ENCODE data around the gene SYCP2. TPM values are rescaled to one million over a fixed set of nuclear protein-coding genes. Genes with fewer than 3 reads are reported as not detected.
"Not testable (repeated sequence)": the region's sequence is repeated elsewhere in the genome, so short reads cannot be mapped to it uniquely, and the experiment has no call there.

The SYCP2 gene
- total RNA-seq, 2 experiments from 2014 or later = 13.4 to 15.0 TPM

GRCh38 chr20:59920944-59921343 is 12.5 kb downstream of the SYCP2 start:
- DNase-seq (no peak), ATAC-seq (ENCODE audit: low read depth) (no peak)
- H3K36me3 Mint-ChIP-seq = no peaks in the 10 kb centered on the region
- H3K9me3 Mint-ChIP-seq = no peaks in the 10 kb centered on the region
- H3K27ac Mint-ChIP-seq = no peak overlapping the region
- no peak overlapping the region for H3K4me3 Mint-ChIP-seq
- POLR2A ChIA-PET = no interaction called here
- H3K27me3 Mint-ChIP-seq = peaks cover 12% of the 10 kb centered on the region
- H3K4me1 Mint-ChIP-seq = peaks cover 2% of the 10 kb centered on the region

- H3K36me3 Mint-ChIP-seq = no peaks in the 10 kb centered on the region
- ATAC-seq (ENCODE audit: low read depth) (no peak), DNase-seq (no peak)
- no peak overlapping the region for H3K27ac Mint-ChIP-seq
- H3K9me3 Mint-ChIP-seq = no peaks in the 10 kb centered on the region
- POLR2A ChIA-PET = no interaction called here
- H3K4me3 Mint-ChIP-seq = no peak overlapping the region
- H3K27me3 Mint-ChIP-seq = no peaks in the 10 kb centered on the region
- H3K4me1 Mint-ChIP-seq = no peaks in the 10 kb centered on the region
Observed at GRCh38 chr20:59912609-59913008, 20.8 kb downstream of the SYCP2 start.

- Mint-ChIP-seq H3K36me3 (no peaks in the 10 kb centered on the region), H3K9me3 (no peaks in the 10 kb centered on the region), H3K4me1 (no peaks in the 10 kb centered on the region), H3K4me3 (no peak overlapping the region), H3K27ac (no peak overlapping the region), H3K27me3 (no peaks in the 10 kb centered on the region)
- POLR2A ChIA-PET = no interaction called here
- ATAC-seq (ENCODE audit: low read depth) = no peak
- DNase-seq = no peak
Observed at GRCh38 chr20:59911041-59911440, 22.4 kb downstream of the SYCP2 start.

DNA sequence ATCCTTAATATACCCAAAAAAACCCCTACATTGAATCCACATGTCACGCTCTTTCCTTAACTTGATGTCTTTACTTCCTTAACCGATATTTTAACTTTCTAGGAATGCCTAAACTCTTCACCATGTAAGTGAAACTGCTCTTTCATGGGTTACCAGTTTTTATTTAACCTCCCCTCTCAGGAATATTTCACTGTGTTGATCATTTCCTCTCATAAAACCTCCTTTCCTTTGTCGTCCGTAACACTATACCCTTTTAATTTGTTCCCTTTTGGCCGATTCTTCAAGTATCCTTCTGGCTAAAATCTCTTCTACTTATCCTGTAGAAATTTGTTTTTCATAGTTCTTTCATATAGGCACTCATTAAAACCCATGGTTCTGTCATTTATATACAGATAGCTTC is 24.6 kb downstream of the SYCP2 start:
- no peaks in the 10 kb centered on the region for H3K27me3 Mint-ChIP-seq
- POLR2A ChIA-PET = no interaction called here

GRCh38 chr20:59903621-59904020 is 29.8 kb downstream of the SYCP2 start:
- no peak for ATAC-seq (ENCODE audit: low read depth)
- no peak overlapping the region for H3K27ac Mint-ChIP-seq
- POLR2A ChIA-PET = no interaction called here
- H3K9me3 Mint-ChIP-seq = no peaks in the 10 kb centered on the region
- peaks cover 2% of the 10 kb centered on the region for H3K27me3 Mint-ChIP-seq
- no peaks in the 10 kb centered on the region for H3K36me3 Mint-ChIP-seq
- H3K4me1 Mint-ChIP-seq = no peaks in the 10 kb centered on the region
- no peak overlapping the region for H3K4me3 Mint-ChIP-seq
- DNase-seq = no peak

More for the DNA sequence above, 24.6 kb downstream of the SYCP2 start:
- no peak for DNase-seq
- Mint-ChIP-seq H3K4me3 (no peak overlapping the region), H3K27ac (no peak overlapping the region), H3K9me3 (no peaks in the 10 kb centered on the region), H3K36me3 (no peaks in the 10 kb centered on the region), H3K4me1 (no peaks in the 10 kb centered on the region)
- ATAC-seq (ENCODE audit: low read depth) = no peak

DNA sequence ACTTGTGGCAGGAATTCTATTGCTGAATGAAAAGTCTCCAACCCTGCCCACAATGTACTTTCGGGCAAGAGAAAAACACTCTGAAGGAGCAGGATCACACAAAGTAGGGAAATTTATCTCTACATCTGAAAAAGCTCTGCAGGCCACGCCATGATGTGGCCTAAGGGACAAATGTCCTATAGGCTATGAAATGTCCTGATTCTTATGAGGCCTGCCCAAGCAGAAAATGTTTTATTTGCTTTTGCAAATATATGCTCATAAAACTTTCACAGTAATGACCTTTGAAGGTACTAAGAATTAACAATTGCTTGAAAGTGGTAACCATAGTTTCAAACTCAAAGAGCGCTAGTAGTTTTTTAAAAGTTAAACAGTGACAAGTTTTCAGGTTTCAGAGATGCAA is 31.0 kb downstream of the SYCP2 start:
- Mint-ChIP-seq H3K9me3 (no peaks in the 10 kb centered on the region), H3K27ac (no peak overlapping the region)

DNA sequence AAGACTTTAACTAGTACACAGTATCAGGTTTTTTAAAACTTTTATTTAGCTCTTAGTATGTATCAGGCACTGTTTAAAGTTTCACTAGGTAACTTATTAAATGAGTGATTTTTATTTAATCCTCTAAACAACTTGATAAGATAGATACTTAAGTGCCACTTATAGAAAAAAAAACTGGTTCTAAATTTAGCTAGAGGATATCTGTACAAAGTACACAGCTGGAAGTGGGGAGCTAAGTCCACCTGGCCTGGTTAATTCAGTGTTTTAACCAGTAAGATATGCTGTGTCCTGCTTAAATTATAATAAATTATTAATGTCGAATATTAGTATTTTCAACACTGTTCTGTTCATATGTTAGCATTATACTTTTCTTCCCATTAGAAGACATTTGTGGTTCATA is 37.5 kb downstream of the SYCP2 start:
- POLR2A ChIA-PET = no interaction called here

More for the DNA sequence above, 31.0 kb downstream of the SYCP2 start:
- Mint-ChIP-seq H3K4me3 (no peak overlapping the region), H3K4me1 (no peaks in the 10 kb centered on the region), H3K36me3 (peaks cover 2% of the 10 kb centered on the region), H3K27me3 (peaks cover 2% of the 10 kb centered on the region)
- no peak for ATAC-seq (ENCODE audit: low read depth)
- POLR2A ChIA-PET = no interaction called here
- no peak for DNase-seq

DNA sequence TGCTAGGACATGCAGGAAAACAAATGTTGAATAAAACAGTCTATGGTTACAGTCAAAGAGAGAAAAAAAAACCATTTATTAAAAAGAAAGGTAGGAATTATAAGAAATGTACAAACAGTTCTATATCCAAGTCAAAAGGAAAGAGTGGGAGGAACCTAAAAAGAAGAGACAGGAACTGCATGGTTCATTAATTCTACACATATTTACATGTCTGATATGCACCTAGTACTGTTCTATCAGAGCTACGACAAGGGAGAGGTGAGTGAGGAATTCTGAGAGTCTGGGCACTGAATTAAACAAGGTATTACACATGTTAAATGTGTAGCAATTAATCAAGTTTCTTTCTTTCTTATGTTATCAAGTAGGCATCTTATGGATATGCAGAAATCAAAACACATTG is 41.9 kb downstream of the SYCP2 start:
- POLR2A ChIA-PET = no interaction called here
- Mint-ChIP-seq H3K27ac (no peak overlapping the region), H3K4me1 (no peaks in the 10 kb centered on the region), H3K27me3 (peaks cover 5% of the 10 kb centered on the region), H3K36me3 (peaks cover 3% of the 10 kb centered on the region), H3K9me3 (no peaks in the 10 kb centered on the region), H3K4me3 (no peak overlapping the region)
- DNase-seq (no peak), ATAC-seq (ENCODE audit: low read depth) (no peak)

More for the DNA sequence above, 37.5 kb downstream of the SYCP2 start:
- DNase-seq (no peak), ATAC-seq (ENCODE audit: low read depth) (no peak)
- Mint-ChIP-seq H3K36me3 (peaks cover 2% of the 10 kb centered on the region), H3K9me3 (no peaks in the 10 kb centered on the region), H3K4me1 (no peaks in the 10 kb centered on the region), H3K27me3 (peaks cover 5% of the 10 kb centered on the region), H3K4me3 (no peak overlapping the region), H3K27ac (no peak overlapping the region)

DNA sequence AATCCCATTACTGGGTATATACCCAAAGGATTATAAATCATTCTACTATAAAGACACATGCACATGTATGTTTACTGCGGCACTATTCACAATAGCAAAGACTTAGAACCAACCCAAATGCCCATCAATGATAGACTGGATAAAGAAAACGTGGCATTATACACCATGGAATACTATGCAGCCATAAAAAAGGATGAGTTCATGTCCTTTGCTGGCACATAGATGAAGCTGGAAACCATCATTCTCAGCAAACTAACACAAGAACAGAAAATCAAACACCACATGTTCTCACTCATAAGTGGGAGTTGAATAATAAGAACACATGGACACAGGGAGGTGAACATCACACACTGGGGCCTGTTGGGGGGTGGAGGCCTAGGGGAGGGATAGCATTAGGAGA is 43.4 kb downstream of the SYCP2 start:
- ATAC-seq (ENCODE audit: low read depth); H3K27ac Mint-ChIP-seq; POLR2A ChIA-PET; H3K4me1 Mint-ChIP-seq; H3K27me3 Mint-ChIP-seq; H3K4me3 Mint-ChIP-seq; DNase-seq; H3K9me3 Mint-ChIP-seq; H3K36me3 Mint-ChIP-seq: not testable (repeated sequence)

GRCh38 chr20:59888050-59888449 is 45.4 kb downstream of the SYCP2 start:
- no peak for ATAC-seq (ENCODE audit: low read depth)
- H3K9me3 Mint-ChIP-seq = no peaks in the 10 kb centered on the region
- POLR2A ChIA-PET = no interaction called here
- H3K27ac Mint-ChIP-seq = no peak overlapping the region
- DNase-seq = no peak
- H3K4me1 Mint-ChIP-seq = no peaks in the 10 kb centered on the region
- peaks cover 2% of the 10 kb centered on the region for H3K27me3 Mint-ChIP-seq
- no peak overlapping the region for H3K4me3 Mint-ChIP-seq
- peaks cover 3% of the 10 kb centered on the region for H3K36me3 Mint-ChIP-seq

- POLR2A ChIA-PET = no interaction called here
- no peak for DNase-seq
- H3K4me3 Mint-ChIP-seq = no peak overlapping the region
Observed at GRCh38 chr20:59884494-59884893, 48.9 kb downstream of the SYCP2 start.

DNA sequence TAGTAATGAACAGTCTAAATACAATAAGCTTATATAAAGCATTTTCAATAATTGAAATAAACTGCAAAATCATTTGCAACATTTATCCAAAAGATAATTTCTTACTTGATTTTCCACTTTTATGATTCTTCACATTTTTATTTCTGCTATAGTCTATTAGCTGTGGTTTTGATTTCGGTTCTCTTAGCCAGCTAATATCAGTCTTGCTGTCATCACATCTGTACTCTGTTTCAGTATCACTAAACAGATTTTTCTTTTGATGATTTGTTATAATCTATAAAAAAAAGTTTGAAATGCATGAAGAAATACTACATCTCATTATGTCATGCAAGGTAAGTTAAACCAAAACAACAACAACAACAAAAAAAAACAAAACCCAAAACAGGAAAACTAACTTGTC is 53.2 kb downstream of the SYCP2 start:
- ATAC-seq (ENCODE audit: low read depth) = no peak
- Mint-ChIP-seq H3K36me3 (no peaks in the 10 kb centered on the region), H3K4me3 (no peak overlapping the region), H3K27ac (no peak overlapping the region), H3K9me3 (no peaks in the 10 kb centered on the region), H3K27me3 (peaks cover 2% of the 10 kb centered on the region), H3K4me1 (no peaks in the 10 kb centered on the region)
- POLR2A ChIA-PET = no interaction called here
- DNase-seq = no peak

More at GRCh38 chr20:59884494-59884893, 48.9 kb downstream of the SYCP2 start:
- Mint-ChIP-seq H3K36me3 (no peaks in the 10 kb centered on the region), H3K27me3 (peaks cover 2% of the 10 kb centered on the region), H3K4me1 (no peaks in the 10 kb centered on the region), H3K27ac (no peak overlapping the region), H3K9me3 (no peaks in the 10 kb centered on the region)
- no peak for ATAC-seq (ENCODE audit: low read depth)

DNA sequence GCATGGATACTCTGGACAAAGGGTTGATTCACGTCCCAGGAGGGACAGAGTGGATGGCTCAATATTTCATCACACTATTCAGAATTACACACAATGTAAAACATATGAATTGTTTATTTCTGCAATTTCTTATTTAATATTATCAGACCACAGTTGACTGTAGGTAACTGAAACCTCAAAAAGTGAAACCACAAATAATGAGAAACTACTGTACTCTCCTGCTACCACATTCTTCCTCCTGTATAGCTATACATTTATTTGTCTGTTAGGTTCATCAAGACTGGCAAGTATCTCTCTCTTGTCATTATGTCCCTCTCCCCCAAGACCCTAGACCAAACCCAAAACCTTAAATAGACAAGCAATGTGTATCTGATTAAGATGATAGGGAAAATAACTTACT is 60.0 kb downstream of the SYCP2 start:
- Mint-ChIP-seq H3K27me3 (no peaks in the 10 kb centered on the region), H3K4me1 (peaks cover 2% of the 10 kb centered on the region), H3K27ac (no peak overlapping the region), H3K36me3 (peaks cover 4% of the 10 kb centered on the region), H3K4me3 (no peak overlapping the region), H3K9me3 (no peaks in the 10 kb centered on the region)
- POLR2A ChIA-PET = no interaction called here
- no peak for ATAC-seq (ENCODE audit: low read depth)
- no peak for DNase-seq

GRCh38 chr20:59871096-59871495 is 62.3 kb downstream of the SYCP2 start:
- H3K9me3 Mint-ChIP-seq = no peaks in the 10 kb centered on the region
- no peak for DNase-seq
- POLR2A ChIA-PET = no interaction called here
- H3K36me3 Mint-ChIP-seq = peaks cover 4% of the 10 kb centered on the region
- peaks cover 2% of the 10 kb centered on the region for H3K4me1 Mint-ChIP-seq
- H3K27me3 Mint-ChIP-seq = peaks cover 2% of the 10 kb centered on the region
- no peak overlapping the region for H3K27ac Mint-ChIP-seq
- no peak overlapping the region for H3K4me3 Mint-ChIP-seq
- no peak for ATAC-seq (ENCODE audit: low read depth)

- DNase-seq (no peak), ATAC-seq (ENCODE audit: low read depth) (no peak)
- Mint-ChIP-seq H3K36me3 (peaks cover 12% of the 10 kb centered on the region), H3K4me3 (no peak overlapping the region), H3K4me1 (no peaks in the 10 kb centered on the region), H3K9me3 (no peaks in the 10 kb centered on the region), H3K27me3 (peaks cover 8% of the 10 kb centered on the region), H3K27ac (no peak overlapping the region)
- POLR2A ChIA-PET = no interaction called here
Observed at GRCh38 chr20:59866338-59866737, 67.1 kb downstream of the SYCP2 start.

All from activated naive CD8-positive, alpha-beta T cell treated with anti-CD3 and anti-CD28 coated beads, Interleukin-2, amount 10 ng/mL, durations not matched to agents 7 days and 5 days (primary cell).